MM.1S (cell line): ENCODE measurements around the gene ZBTB7C.

Experiments
- DNase-seq: peaks from one replicate; pipeline ENCODE4 v3.0.0-alpha.2; 2015
- H2AFZ ChIP-seq: fragments of 300-600 bp; sonication (generic); 2 replicates; pipeline ENCODE4 v1.6.0; 2016; ENCODE audit warnings: antibody characterized with exemption, low read length
- H3F3A ChIP-seq: fragments of 300-600 bp; sonication (generic); 2 replicates; pipeline ENCODE4 v1.6.1; 2016; ENCODE audit warnings: mild to moderate bottlenecking, antibody characterized with exemption, low read length, moderate library complexity, mixed read lengths; ENCODE audit not compliant: insufficient read depth
- H3K27ac ChIP-seq: fragments of 300-600 bp; sonication (generic); 2 replicates; pipeline ENCODE4 v1.5.1; 2016; ENCODE audit warnings: mild to moderate bottlenecking, low read length
- H3K27me3 ChIP-seq: fragments of 300-600 bp; sonication (generic); replicated peaks from 2 replicates; pipeline ENCODE4 v1.6.0; 2016; ENCODE audit warnings: low read length; ENCODE audit not compliant: insufficient read depth
- H3K36me3 ChIP-seq: fragments of 300-600 bp; sonication (generic); replicated peaks from 2 replicates; pipeline ENCODE4 v1.6.1; 2016; ENCODE audit warnings: mild to moderate bottlenecking, low read length, mixed read lengths; ENCODE audit not compliant: insufficient read depth
- H3K4me1 ChIP-seq: fragments of 300-600 bp; sonication (generic); 2 replicates; pipeline ENCODE4 v1.6.1; 2016; ENCODE audit warnings: low read length, mixed read lengths
- H3K4me2 ChIP-seq: fragments of 300-600 bp; sonication (generic); 2 replicates; pipeline ENCODE4 v1.6.0; 2016; ENCODE audit warnings: low read depth, low read length
- H3K4me3 ChIP-seq: fragments of 300-600 bp; sonication (generic); 2 replicates; pipeline ENCODE4 v1.5.1; 2016; ENCODE audit warnings: low read length, mixed read lengths
- H3K79me2 ChIP-seq: fragments of 300-600 bp; sonication (generic); 2 replicates; pipeline ENCODE4 v1.6.1; 2016; ENCODE audit warnings: mixed run types, low read length, mixed read lengths
- H3K9ac ChIP-seq: fragments of 300-600 bp; sonication (generic); 2 replicates; pipeline ENCODE4 v1.6.1; 2016; ENCODE audit warnings: low read length, mixed read lengths
- H3K9me2 ChIP-seq: fragments of 300-600 bp; sonication (generic); replicated peaks from 2 replicates; pipeline ENCODE4 v1.6.1; 2016; ENCODE audit warnings: mild to moderate bottlenecking, low read length, mixed read lengths; ENCODE audit not compliant: insufficient read depth
- H3K9me3 ChIP-seq: fragments of 300-600 bp; sonication (generic); replicated peaks from 2 replicates; pipeline ENCODE4 v1.6.1; 2016; ENCODE audit warnings: mild to moderate bottlenecking, low read length, mixed read lengths; ENCODE audit not compliant: insufficient read depth
- H4K20me1 ChIP-seq: fragments of 300-600 bp; sonication (generic); 2 replicates; pipeline ENCODE4 v1.6.1; 2016; ENCODE audit warnings: mild to moderate bottlenecking, low read length, moderate library complexity, mixed read lengths; ENCODE audit not compliant: insufficient read depth
- EZH2 ChIP-seq: fragments of 300-600 bp; sonication (generic); optimal IDR thresholded peaks from 2 replicates; pipeline ENCODE3; 2017; ENCODE audit warnings: low read depth, mild to moderate bottlenecking, antibody characterized with exemption, low read length, mixed read lengths
- EZH2phosphoT487 ChIP-seq: fragments of 300-600 bp; sonication (generic); IDR thresholded peaks from 2 replicates; pipeline ENCODE4 v1.6.1; 2018; ENCODE audit warnings: antibody characterized with exemption, low read length
- TF ChIP-seq, protein P1 (sequence below): fragments of 300-600 bp; sonication (generic); IDR thresholded peaks from 2 replicates; pipeline ENCODE4 v1.5.1; 2016; ENCODE audit warnings: antibody characterized with exemption, low read length, mixed read lengths

ZBTB7C gene

DNA sequence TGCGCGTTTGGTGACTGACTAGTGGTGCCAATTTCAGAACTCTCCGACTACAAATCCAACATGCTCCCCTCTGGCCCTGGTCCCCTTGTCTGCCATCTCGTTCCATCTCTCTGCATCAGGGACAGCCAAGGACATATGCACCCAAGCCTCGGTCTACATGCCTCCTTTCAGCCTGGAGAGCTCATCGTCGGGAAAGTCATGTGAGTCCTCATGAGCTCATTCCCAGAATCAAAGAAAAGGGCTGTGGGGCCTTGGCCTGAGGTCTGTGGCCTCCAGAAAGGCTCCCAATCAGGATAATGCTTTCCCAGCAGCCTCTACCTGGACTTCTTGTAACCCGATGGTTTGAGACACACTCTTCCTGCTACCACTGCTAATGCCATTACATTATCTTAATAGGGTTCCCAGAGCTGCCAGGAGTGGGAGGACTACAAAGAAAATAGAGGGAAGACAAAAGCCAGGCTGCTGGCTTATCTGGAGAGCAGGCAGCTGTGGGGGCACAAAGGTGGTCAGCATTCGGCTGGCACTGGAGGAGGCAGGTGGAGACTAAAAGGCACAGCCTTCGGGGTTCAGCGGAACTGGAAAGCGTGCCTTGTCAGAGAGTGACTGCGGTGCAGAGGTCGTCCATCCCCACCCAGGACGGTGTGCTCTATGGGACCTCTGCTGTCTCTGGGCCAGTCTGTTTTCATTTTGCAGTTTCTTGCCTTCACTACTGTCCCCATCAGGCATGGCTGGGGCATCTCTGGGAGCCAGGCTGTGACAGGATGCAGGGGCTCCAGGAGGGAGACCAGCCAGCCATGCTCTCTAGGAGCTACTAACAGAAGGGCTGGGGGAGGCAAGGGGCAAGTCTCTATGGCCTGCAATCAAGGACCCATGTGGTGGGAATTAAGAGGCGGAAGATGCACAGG is 374.3 kb downstream of the ZBTB7C start:
- Histone ChIP-seq H3K27me3 (no peaks in the 10 kb centered on the region), H3K4me2 (no peak overlapping the region), H3K27ac (no peak overlapping the region), H3K4me3 (no peak overlapping the region), H3F3A (no peaks in the 10 kb centered on the region), H3K79me2 (no peaks in the 10 kb centered on the region), H3K9me3 (no peaks in the 10 kb centered on the region), H3K9ac (no peak overlapping the region), H4K20me1 (no peaks in the 10 kb centered on the region), H2AFZ (no peak overlapping the region), H3K36me3 (no peaks in the 10 kb centered on the region), H3K9me2 (no peaks in the 10 kb centered on the region), H3K4me1 (no peaks in the 10 kb centered on the region)
- TF ChIP-seq EZH2 (no peak), EZH2phosphoT487 (no peak)
- TF ChIP-seq, protein P1, sequence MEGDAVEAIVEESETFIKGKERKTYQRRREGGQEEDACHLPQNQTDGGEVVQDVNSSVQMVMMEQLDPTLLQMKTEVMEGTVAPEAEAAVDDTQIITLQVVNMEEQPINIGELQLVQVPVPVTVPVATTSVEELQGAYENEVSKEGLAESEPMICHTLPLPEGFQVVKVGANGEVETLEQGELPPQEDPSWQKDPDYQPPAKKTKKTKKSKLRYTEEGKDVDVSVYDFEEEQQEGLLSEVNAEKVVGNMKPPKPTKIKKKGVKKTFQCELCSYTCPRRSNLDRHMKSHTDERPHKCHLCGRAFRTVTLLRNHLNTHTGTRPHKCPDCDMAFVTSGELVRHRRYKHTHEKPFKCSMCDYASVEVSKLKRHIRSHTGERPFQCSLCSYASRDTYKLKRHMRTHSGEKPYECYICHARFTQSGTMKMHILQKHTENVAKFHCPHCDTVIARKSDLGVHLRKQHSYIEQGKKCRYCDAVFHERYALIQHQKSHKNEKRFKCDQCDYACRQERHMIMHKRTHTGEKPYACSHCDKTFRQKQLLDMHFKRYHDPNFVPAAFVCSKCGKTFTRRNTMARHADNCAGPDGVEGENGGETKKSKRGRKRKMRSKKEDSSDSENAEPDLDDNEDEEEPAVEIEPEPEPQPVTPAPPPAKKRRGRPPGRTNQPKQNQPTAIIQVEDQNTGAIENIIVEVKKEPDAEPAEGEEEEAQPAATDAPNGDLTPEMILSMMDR, result no peak
- no peak for DNase-seq

DNA sequence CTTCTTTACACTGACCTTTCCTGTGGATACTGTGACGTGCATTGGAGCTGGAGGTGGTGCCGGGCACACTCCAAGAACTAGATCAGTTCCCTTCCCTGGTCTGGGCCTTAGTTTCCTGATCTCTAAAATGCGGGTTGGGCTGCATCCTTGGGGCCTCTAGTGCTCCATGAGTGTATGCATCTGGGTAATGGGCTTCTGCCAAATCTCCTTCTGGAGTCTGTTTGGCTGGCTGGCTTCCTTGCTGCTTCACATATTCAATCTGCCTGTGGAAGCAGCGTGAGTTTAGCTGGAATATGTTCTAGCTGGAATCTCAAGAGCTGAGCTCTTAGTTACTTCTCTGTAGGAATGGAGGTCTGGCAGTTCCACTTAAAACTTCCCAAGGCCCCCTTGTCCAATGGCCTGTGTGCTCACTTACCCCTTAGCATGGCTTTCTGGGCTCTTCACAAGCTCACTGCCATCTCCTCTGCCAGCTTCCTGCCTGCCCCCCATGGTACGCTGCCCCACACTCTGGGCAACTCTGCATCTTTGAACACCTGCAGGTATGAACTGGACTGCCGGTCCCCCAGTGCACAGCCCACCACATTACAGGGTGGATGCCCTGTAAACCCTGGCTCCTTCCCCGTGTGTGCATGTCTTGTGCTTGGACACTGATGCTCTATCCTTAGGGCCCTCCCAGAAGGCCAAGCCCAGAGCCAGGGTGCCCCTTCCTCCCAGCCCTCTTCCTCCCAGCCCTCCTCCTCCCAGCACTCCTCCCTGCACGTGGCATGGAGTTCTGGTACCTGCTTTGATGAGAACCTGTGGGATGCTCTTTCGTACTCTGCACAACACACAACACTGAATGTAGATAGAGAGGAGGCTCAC is 375.2 kb downstream of the ZBTB7C start:
- Histone ChIP-seq H3K79me2 (no peaks in the 10 kb centered on the region), H3K9ac (no peak overlapping the region), H3K27me3 (no peaks in the 10 kb centered on the region), H3K36me3 (no peaks in the 10 kb centered on the region), H3K27ac (no peak overlapping the region), H3F3A (no peaks in the 10 kb centered on the region), H3K9me2 (no peaks in the 10 kb centered on the region), H3K4me3 (no peak overlapping the region), H3K4me2 (no peak overlapping the region), H4K20me1 (no peaks in the 10 kb centered on the region), H3K9me3 (no peaks in the 10 kb centered on the region), H3K4me1 (no peaks in the 10 kb centered on the region), H2AFZ (no peak overlapping the region)
- DNase-seq, result no peak
- TF ChIP-seq EZH2 (no peak), EZH2phosphoT487 (no peak)
- TF ChIP-seq, protein P1, result no peak

DNA sequence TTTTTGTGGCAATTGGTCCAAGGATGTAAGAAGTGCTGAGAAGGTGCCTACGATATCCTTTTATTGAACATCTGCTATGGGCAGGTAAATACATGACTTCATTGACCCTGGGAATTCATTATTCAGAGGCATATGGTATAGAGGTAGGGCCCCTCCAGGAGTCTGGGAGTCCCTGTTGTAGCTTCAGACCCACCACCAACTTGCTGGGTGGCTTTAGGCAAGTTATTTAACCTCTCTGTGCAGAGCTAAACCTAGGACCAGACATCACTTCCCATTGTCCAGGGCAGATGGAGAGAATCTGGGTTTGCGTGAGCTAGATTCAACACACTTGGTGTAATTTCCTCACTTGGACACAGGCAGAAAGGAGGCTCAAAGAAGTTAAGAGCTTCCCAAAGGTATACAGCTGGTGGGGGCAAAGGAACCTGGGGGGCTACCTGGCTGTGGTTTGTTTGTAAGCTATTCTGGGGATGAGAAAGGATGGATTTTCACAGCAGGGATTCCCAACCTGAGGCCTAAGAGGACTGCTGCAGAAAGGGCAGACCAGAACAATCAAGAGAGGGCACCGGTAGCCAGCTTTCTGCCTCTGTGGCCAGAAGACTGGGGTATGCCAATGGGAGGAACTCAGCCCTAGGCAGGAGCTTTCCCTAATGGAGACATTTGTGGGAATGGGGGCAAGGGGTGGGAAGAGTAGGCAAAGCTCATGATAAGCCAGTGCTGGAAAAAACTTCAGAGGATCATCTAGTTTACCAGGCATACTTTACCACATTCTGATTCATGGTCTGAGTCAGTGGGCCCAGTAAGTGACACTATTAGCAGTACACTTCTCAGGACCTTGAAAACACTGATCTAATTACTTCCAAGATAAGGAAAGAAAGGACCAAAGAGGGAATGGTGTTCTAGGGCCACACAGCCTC is 376.1 kb downstream of the ZBTB7C start:
- H4K20me1 ChIP-seq, result no peaks in the 10 kb centered on the region

More for the DNA sequence above, 376.1 kb downstream of the ZBTB7C start:
- no peak overlapping the region for H3K4me3 ChIP-seq
- no peak overlapping the region for H3K27ac ChIP-seq
- no peaks in the 10 kb centered on the region for H3K9me3 ChIP-seq
- no peaks in the 10 kb centered on the region for H3K36me3 ChIP-seq
- H3K9ac ChIP-seq, result no peak overlapping the region
- no peaks in the 10 kb centered on the region for H3K9me2 ChIP-seq
- H3K27me3 ChIP-seq, result no peaks in the 10 kb centered on the region
- no peaks in the 10 kb centered on the region for H3K4me1 ChIP-seq
- H3K4me2 ChIP-seq, result no peak overlapping the region
- TF ChIP-seq, protein P1, result no peak
- TF ChIP-seq EZH2 (no peak), EZH2phosphoT487 (no peak)
- no peak for DNase-seq
- no peak overlapping the region for H2AFZ ChIP-seq
- no peaks in the 10 kb centered on the region for H3F3A ChIP-seq
- no peaks in the 10 kb centered on the region for H3K79me2 ChIP-seq
